Hematopoietic multipotent progenitor cell treated with erythropoietin and hydrocortisone succinate and interleukin-3 and kit ligand, for 17 days (in vitro differentiated cells): ENCODE results near the gene ARFGAP3.
A peak's percentile ranks its signal among the peaks of the same experiment; 100 is the strongest.
"Not testable (repeated sequence)": the region's sequence is repeated elsewhere in the genome, so short reads cannot be mapped to it uniquely, and the experiment has no call there.

ENCODE experiments used
- DNase-seq: peaks from one replicate; pipeline ENCODE4 v3.0.0-alpha.2; 2015; ENCODE audit warnings: low spot score

The ARFGAP3 gene

GRCh38 chr22:42768385-42769035 is 88.6 kb downstream of the ARFGAP3 start:
- DNase-seq, result no peak

DNA sequence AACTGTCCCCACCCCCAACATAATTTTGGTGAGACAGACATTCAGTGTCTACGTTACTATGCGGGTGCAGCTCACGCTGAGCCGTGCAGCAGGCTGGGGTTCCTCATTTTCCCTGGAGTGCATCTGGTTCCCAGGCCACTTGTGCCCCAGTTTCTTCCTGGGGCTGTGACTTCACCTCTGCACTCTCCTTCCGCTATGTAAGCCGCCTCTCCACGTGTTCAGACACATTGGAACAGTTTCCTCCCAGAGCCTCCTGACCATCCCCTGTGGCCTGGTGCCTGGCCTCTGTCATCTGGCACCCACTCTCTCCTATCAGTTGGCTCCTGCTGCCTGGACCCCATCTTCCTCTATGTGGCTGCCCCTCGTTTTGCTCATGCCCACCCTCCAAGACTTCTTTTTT is 90.2 kb downstream of the ARFGAP3 start:
- DNase-seq, result no peak

GRCh38 chr22:42764895-42765363 is 92.1 kb downstream of the ARFGAP3 start:
- DNase-seq, result no peak

DNA sequence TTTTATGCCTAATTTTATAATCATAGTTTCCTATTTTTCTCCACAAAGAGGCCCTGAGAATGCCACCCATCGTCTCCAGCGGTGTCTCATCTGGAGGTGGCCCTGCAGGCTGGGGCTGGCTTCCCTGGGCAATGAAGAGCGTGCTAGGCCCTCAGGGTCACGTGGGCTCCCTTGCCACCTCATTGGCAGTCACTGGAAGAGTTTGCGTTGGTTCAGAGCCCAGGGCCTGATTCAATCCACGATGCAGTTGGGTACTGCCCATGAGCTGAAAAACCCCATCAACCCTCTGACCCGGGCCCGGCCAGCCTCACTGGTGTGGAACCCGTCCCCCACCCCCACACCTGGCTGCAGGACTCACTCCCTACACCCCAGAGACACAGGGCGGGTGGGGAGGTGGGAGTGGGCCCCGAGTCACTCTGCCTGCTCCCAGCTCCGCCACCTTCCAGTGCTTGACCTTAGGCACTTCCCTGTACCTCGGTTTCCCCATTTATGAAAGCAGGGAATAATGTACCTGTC is 93.0 kb downstream of the ARFGAP3 start:
- DNase-seq, result no peak

DNA sequence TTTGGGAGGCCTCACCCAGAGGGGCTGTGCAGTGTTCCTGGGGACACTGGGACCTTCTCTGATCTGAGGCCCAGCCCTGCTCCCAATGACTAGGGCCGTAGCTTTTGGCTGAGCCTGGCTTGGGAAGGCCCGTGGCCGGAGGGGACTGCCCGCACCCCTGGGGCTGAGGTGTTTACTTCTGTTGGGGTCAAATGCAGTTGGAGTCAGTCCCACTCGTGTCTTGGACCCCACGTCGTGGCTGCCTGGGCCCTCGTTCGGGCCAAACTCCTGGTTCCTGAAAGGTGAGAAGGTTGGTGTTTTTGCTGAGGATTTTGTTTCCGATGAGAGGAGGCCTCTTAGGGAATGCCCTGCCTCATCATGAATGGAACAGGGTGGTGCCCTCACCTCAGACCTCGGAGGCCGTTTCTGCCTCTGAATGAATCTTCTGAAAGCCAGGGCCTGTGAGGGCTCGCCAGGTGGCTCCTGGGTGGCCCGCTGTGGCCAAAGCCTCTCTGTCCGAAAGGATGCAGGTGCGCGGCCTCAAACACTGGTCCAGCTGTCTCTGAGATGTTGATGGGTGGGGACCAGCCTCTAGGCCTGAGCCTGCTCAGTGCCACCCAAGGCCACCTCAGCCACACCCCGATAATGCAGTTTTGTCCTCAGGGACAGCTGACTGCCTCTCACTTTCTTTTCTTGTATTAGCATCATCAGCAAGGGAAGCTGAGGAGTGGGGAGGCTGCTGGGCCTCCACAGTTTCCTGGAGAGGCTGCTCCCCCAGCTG is 96.1 kb downstream of the ARFGAP3 start:
- DNase-seq, result no peak

- DNase-seq, result no peak
These were observed 98.0 kb downstream of the ARFGAP3 start for GRCh38 chr22:42758931-42759629.

DNA sequence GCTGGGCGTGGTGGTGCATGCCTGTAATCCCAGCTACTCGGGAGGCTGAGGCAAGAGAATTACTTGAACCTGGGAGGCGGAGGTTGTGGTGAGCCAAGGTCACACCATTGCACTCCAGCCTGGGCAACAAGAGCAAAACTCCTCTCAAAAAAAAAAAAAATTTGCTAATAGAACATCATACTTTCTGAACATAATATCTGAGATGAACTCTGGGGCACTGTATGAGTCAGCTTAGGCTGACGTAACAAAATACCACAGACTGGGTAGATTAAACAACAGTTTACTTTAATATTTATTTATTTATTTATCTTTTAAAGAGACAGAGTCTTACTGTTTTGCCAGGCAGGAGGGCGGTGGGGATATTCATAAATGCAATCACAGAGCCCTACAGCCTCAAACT is 101.5 kb downstream of the ARFGAP3 start:
- peak; percentile 47 for DNase-seq

DNA sequence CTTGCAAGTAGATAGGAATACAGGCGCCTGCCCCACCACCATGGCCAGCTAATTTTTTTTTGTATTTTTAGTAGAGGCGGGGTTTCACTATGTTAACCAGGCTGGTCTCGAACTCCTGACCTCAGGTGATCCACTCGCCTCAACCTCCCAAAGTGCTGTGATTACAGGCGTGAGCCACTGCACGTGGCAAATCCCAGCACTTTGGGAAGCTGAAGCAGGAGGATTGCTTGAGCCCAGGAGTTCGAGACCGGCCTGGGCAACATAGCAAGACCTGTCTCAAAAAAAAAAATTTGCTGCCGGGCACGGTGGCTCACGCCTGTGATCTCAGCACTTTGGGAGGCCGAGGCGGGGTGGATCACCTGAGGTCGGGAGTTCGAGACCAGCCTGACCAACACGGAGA is 102.0 kb downstream of the ARFGAP3 start:
- not testable (repeated sequence) for DNase-seq

GRCh38 chr22:42754658-42755057 is 102.4 kb downstream of the ARFGAP3 start:
- DNase-seq, result peak; percentile 76

GRCh38 chr22:42752912-42753311 is 104.2 kb downstream of the ARFGAP3 start:
- DNase-seq, result no peak

GRCh38 chr22:42752230-42752746 is 104.8 kb downstream of the ARFGAP3 start:
- no peak for DNase-seq

- not testable (repeated sequence) for DNase-seq
These were observed 106.7 kb downstream of the ARFGAP3 start for GRCh38 chr22:42750421-42750820.

GRCh38 chr22:42747701-42748513 is 109.2 kb downstream of the ARFGAP3 start:
- no peak for DNase-seq
